Measurements from ENCODE around the gene HEG1.

Gene HEG1

DNA sequence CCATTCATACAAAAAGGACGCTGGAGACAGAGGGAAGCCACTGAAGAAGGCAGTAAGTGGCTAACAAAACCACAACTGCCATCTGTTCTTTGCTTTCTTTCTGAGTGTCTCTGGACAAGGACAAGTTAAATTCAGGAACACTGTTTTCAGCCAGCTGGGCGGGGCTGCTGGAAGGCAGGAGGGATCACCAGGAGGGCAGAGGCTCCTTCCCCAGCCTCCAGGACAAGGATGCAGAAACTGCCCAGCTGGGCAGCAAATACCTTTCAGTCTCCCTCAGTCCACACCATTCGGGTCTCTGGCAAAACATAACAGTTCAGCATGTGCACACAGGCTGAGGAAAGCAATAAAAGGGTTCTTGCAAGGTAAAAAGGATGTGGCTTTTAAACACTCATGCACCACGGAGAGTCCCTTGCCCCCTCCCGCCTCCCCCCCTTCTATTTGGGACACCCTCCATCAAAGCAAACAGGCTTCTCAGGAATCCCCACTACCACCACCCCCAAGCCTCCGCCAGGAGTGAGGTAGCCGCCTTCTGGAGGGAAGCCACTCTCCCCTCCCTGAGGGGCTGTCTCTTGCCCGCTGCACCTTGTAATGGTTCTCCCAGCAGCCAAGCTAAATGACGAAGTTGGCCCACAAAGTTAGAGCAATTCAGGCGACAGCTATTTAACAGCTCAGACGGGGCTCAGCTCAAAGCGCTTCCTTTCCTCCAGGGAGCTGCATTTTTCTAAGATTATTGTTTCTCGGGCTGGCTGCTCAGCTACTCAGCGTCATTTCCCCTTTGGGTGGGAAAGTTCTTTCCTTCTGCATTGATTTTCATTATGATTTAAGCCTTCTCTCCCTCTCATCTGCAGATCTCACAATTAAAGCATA, 3.8 kb downstream of the HEG1 start:
- in situ Hi-C loops (cut with MboI; ENCODE audit: low sequenced_read_pairs), result no loop called here

DNA sequence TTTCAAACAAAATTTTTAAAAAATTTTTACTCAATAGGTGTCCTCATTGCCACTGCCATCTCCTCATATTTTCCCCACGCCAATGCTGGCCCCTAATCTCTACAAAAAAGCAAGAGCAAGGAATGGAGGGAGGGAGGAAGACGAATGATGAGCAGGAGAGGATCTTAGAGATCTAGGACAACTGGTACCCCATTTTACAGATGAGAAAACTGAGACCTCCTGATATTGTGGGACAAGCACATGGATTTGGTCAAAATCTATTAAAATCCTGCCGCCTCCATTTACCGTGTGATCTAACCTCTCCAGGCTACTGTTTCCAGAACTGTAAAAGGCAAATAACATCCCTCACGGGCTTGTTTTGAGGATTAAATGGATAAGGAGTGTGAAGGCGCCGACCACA, 4.6 kb downstream of the HEG1 start:
- in situ Hi-C loops (cut with MboI; ENCODE audit: low sequenced_read_pairs), result no loop called here

DNA sequence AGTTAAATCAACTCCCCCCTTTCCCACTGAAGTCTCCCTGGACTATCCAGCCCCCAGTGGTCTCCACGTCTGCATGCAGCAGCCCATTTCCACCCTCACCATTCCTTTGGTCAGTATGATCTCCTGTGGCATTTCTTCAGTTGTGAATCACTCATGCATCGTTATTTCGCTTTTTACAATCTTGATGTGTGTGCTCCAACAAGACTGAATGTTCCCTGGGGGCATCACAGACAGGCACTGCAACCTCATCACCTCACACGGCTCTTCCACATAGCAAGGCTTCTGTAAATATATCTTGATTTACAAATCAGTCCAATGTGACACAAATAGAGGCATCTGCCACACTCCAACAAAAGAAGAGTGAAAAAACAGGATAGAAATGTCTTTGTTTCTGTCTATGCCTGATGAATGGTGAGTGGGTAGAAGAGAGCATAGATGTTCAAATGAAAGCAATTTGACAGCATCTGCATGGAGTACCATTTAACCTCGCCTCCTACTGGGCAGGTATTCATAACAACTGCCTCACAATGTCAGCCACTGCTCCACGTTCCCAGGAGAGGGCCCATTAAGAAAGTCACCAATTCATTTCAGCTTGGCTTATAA, 5.2 kb downstream of the HEG1 start:
- in situ Hi-C loops (cut with MboI; ENCODE audit: low sequenced_read_pairs), result no loop called here

DNA sequence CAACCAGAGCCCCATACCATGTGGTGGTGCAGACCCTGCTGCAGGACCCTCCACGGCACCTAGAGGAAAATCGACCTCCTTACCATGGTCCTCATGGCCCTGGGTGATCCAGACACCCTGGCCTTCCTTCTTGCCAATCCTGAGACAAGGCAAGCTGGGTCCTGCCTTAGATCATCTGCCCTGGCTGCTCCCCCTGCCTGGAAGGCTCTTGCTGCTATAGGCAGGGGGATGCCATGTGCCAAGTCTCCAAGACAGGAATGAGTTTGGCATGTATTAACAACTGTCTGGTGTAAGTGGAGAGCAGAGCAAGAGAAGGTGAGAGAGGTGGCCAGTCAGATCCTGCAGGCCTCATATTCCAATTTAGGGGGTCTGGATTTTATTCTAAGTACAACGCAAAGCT, 7.5 kb downstream of the HEG1 start:
- in situ Hi-C loops (cut with MboI; ENCODE audit: low sequenced_read_pairs), result no loop called here

DNA sequence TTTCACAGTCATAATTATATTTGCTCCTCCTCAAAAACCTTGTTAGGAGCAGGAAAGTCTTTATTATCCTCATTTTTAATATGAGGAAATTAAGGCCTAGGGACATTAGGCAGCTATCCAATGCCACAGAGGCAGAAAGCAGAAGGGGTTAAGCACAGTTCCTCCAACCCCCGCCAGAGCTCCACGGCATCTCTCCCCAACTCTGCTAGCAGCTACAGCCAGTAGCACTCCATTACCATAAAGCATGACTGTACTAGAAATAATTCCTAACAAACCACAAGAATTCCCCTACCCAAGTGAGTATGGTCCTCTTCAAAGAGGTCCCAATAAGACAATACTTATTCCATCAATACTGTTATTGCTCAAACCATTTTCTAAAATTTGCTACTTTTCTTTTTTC, 9.8 kb downstream of the HEG1 start:
- in situ Hi-C loops (cut with MboI; ENCODE audit: low sequenced_read_pairs), result no loop called here

DNA sequence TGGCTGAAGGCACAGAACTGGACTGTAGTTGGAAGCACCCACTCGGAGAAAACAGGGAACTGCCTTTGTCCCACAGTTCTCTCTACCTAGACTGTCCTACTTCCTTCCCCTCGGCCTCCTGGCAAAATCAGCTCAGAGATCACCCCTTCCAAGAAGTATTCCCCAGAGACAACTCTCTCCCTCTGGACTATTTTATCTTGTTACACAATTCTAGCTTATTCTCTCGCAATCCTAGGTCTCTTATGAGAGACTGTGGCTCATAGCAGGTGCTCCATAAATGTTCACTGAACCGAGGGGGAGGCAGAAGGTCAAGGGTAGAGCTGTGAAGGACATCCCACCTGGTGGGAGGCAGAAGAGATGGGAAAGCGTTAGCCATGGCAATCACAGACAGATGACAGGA, 10.6 kb downstream of the HEG1 start:
- in situ Hi-C loops (cut with MboI; ENCODE audit: low sequenced_read_pairs), result no loop called here

DNA sequence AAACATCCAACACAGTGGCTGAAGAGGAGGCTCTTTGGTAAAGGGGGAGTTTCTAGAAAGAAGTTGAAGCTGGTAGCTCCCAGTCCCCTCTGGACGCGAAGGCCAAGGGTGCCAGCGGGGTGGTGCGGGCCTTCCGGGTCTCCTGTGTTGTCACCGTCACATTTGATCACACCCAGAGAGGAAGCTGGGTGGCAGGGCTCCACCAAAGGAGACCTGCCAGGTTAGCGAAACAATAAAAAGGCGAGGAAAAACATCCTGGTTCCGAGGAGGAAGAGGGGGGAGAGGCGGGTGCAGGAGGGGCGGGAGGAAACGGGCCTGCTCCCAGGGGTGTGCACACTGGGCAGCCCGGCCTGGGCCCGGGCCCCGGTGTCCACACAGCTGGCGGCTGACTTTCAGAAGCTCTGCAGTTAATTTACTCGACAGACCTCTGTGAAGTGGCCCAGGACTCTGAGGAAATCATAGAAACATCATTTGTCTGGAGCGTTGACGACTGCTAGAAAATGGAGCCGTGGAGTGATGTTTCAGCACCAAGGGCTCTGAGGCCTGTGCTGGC, 12.1 kb downstream of the HEG1 start:
- in situ Hi-C loops (cut with MboI; ENCODE audit: low sequenced_read_pairs), result no loop called here

DNA sequence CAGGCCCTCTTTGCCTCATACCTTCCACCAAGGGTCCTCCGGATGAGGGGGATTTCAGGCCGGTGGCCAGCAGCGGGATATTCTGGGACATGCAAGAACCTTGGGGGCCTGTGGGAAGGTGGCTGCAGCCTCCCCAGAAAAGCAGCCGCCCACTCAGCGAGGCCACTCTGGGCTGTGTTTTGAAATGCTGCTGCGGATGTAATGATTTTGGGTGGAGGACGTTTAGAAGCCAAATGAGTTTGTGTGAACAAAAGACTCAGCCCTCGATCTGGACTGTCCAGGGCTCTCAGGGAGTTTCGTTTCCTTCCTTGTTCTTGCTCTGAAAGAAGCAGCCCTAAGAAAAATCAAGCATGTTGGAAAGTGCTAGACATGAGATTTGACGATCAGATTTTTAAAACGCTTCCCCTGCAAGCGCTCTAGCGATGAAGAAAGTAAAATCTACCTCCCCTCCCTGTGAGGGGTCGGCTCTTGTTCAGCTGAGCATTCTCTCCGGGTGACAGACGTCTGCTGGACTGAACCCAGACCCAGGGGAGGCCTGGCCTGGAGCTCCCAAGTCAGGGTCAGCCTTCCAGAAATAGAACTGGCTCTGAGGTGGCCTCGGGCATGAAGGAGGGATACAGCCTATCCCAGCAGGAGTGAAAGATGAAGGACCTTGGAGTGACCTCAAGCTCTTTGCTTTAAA, 12.9 kb downstream of the HEG1 start:
- in situ Hi-C loops (cut with MboI; ENCODE audit: low sequenced_read_pairs), result no loop called here

DNA sequence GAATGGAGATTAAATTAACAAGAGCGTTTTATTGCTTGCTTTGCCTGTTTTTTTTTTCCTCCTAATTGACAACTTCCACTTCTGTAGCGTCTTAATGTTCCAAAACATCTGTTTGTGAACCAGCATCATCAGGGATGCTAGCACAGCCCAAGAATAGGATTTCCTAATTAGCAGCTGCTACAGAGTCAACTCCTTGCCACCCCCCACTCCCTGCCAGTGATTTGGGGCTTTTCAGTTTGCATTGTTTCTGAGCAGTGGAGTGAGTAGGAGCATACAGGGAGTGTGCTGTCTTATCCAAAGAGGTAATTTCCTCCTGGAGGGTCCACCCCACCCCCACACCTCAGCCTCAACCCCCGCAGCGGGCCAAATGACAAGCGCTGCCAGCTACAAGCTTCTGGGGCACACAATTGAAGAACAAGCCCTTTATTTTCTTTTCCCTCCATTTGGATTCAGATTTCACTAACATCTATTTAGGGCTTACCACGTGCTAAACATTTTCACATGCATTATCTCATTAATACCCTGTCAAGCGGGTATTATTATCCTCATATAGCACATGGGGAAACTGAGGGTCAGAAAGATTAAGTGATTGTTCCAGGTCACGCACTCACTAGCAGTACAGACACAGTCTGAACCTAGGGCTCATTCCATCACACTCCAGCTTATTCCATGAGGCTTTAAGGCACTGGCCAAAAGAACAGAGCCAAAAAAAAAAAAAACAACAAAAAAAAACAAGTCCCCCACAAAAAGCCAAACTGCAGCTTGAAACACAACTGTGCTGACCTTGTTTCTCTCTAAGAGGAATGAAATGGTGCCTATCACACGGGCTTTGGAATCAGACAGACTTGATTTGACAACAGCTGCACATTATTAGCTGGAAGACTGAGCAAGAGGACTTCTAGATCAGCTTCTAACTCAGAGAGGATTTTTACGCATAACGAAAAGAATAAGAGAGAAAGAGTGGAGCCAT, 16.4 kb downstream of the HEG1 start:
- in situ Hi-C loops (cut with MboI; ENCODE audit: low sequenced_read_pairs), result no loop called here

DNA sequence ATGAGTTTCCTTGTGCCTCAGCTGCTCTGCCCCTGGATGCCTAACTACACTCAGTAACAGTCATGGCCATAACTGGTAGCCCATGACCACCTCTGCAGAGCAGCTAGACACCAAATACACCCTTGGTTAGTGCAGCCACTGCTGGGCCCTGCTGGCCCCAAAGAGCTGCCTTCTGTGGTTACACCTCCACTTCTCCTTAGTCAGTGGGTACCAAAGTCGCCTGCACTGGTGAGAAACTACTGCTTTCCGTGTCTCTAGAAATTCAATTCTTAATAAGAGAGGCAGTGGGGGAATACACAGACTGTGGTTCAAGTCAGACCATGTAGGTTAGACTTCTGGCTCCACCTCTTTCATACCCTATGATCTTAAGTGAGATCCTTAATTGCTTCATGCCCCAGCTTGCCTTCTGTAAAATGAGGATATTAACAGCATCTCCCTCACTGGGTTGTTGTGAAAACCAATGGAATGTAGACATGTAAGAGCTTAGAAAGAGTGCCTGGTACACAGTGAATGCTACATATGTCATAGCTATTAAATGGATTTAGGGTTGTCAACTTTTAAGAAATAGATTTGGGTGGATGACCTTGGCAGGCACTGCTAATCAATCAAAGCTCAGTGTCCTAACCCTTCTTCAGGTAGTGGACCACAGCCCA, 18.2 kb downstream of the HEG1 start:
- in situ Hi-C loops (cut with MboI; ENCODE audit: low sequenced_read_pairs), result no loop called here

DNA sequence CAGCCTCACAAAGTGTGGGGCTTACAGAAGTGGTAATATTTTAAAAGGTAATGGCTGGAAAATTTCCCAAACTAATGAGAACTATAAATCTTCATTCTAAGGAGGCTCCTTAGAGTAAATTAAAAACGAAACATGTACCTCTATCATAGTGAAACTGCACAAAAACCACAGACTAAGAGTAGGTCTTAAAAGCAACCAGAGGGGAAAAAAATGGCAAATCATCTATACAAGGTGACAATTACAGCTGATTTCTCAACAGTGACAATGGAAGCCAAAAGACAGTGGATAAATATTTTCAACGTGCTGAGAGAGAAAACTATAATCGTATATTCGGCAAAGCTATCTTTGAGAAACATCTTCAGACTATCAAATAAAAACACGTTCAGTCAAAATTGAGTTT, 20.6 kb downstream of the HEG1 start:
- in situ Hi-C loops (cut with MboI; ENCODE audit: low sequenced_read_pairs), result no loop called here

DNA sequence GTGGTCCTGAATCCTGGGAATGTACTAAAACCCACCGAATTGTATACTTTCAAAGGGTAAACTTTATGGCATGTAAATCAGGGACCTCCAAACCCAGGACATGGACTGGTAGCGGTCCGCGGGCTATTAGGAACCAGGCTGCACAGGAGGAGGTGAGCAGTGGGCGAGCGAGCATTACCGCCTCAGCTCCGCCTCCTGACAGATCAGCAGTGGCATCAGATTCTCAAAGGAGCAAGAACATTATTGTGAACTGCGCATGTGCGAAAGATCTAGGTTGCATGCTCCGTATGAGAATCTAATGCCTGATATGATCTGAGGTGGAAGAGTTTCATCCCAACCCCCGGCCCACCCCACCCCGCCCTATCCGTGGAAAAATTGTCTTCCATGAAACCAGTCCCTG, 22.2 kb downstream of the HEG1 start:
- in situ Hi-C loops (cut with MboI; ENCODE audit: low sequenced_read_pairs), result no loop called here

DNA sequence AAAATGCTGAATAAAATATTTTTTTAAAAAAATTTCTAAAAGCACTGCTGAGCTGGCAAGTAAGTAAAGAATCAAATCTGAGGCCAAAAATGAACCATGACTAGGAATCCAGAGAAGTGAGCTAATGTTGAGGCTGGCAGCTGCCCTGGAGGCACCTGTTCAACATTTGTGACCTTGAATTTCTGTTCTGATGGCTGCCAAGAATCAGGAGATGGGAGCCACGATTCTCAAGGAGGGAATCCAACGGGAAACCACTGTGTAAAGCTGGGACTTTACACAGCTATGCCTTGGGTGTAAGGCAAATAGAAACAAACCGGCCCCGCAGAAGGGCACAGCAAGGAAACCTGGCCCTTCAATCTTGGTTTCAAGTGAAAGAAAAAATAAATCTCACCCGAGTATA, 22.7 kb downstream of the HEG1 start:
- in situ Hi-C loops (cut with MboI; ENCODE audit: low sequenced_read_pairs), result no loop called here

DNA sequence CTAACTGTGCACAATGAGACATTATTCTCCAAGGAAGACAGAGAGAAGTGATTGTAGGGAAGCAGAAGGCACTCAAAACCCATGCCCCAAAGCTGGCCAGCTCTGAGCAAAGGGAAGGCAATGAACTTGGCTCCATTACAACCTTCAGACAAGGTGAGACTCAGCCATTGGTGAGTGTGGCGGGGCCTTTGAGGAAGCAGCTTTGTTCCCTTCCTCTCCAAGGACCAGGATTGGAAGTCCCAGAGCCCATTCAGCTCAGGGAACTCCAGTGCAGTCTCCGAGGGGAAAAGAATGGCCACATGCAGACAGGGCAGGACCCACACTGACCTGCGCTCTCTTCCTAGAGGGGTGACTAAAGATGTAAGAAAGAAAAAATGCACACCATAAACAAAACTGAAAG, 23.1 kb downstream of the HEG1 start:
- in situ Hi-C loops (cut with MboI; ENCODE audit: low sequenced_read_pairs), result no loop called here

DNA sequence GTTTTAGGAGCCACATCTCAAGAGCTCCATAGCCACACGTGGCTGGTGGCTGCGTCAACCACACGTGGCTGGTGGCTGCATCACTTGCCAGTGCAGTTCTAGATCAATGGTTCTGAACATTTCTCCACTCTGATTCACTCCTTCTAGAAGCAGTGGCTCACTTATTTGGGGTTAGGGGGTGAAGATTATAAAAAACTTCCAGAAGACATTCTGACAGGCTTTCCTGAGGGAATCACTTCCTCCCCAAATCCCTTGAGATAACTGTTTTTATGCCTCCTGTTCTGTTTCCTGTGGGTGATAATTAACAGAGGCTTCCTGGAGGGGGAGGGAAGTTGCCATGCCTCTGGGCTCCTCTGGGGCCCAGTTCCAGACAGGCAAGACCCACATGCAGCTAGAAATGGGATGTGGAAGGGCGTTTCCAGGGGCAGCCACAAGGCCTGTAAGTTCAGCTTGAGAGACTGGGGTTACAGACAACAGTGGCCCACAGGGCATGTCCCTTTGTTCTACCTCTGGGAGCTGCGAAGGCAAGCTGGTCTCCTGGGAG, 23.6 kb downstream of the HEG1 start:
- in situ Hi-C loops (cut with MboI; ENCODE audit: low sequenced_read_pairs), result no loop called here

DNA sequence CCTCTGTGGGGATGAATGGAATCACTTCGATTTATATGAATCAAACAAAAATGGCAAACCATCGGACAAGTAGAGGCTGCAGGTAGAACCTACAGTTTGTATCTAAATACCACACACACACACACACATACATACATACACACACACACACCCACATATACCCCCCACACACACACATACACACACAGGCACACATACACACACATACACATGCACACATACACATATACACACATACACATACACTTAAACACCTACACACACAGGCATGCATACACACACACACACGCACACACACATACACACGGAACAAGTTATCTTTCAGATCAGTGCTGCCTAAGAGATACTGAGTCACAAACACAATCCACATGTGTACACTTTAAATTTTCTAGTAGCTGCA, 24.3 kb downstream of the HEG1 start:
- in situ Hi-C loops (cut with MboI; ENCODE audit: low sequenced_read_pairs), result no loop called here

DNA sequence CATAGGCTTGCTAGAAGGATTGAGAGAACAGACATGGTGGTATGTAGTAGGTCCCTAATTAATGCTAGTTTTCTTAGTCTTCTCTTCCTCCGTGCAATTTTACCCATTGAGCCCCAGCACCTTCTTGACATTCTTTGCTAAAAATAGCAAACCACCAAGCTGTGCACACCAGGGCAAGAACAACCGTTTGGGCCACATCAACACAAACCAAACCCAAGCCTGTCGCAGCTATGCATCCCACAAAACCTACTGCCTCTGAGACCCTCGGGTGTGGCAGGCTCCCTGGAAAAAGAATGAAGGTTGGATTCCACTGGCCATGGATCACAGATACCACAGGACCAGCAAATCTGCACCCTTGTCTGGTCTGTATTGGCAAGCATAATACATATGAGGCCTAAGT, 27.1 kb downstream of the HEG1 start:
- in situ Hi-C loops (cut with MboI; ENCODE audit: low sequenced_read_pairs), result no loop called here

DNA sequence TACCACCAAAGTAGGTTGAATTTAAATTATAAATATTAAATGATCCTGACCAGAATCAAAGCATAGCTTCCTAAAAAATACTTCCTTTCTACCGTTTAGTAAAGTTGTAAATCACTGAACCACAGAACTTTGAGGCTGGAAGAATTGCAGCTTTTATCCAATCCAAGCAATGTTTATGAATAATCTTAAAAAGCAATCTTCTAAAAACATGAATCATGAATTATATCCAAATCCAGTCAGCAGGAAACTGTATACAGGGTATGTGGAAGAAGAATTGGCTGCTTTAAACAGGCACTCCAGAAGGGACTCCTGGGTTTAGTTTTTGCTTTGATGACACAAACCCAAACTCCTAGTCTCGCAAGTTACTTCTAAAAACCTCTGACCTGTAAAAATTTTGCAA, 30.2 kb downstream of the HEG1 start:
- in situ Hi-C loops (cut with MboI; ENCODE audit: low sequenced_read_pairs), result no loop called here

DNA sequence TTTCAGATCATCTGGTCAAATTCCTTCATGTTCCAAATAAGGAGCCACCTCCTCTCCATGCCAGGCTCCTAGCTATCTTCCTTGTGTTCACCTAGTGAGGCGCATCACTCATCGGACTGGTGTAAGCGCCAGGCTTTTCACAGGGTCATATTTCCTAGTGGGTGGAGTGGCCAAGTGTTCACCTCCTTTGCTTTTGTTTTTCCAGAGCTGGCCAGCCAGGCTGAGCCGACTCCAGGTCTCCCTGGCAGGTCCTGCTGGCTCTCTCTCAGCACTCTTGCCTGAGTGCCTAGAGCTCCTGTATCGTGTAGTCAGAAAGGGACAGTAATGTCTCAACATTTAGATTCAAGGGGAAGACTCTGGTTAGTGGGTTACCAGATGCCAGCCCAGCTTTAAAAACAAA, 31.0 kb downstream of the HEG1 start:
- in situ Hi-C loops (cut with MboI; ENCODE audit: low sequenced_read_pairs), result no loop called here
